ENCODE data around the gene SLC6A20. TPM values are rescaled to one million over a fixed set of nuclear protein-coding genes. Genes with fewer than 3 reads are reported as not detected.

Gene SLC6A20
- total and polyA plus RNA-seq, 2 donors = 0.42 to 2.4 TPM

- H3K27me3 ChIP-seq (ENCODE audit: control insufficient read depth in 2 of 2, insufficient read depth in 1 of 2, low read length in 1 of 2) = no peaks in the 10 kb centered on the region
- H3K36me3 ChIP-seq (ENCODE audit: control insufficient read depth in 2 of 2, insufficient read depth in 2 of 2, low read length in 1 of 2) = peaks cover 14 to 35% of the 10 kb centered on the region in 2 donors
- H3K4me3 ChIP-seq (ENCODE audit: low read length in 2 of 2) = no peak overlapping the region
- WGBS = 54% methylated on average over 3 of the region's 3 CpGs
- H3K27ac ChIP-seq (ENCODE audit: low read depth in 1 of 2, low read length in 1 of 2) = no peak overlapping the region
- DNase-seq (ENCODE audit: low read depth in 6 of 9, low spot score in 9 of 9) = no peak
- peaks cover 11 to 21% of the 10 kb centered on the region in 2 donors for H3K4me1 ChIP-seq (ENCODE audit: control insufficient read depth in 2 of 2, insufficient read depth in 2 of 2, low read length in 2 of 2)
- no peaks in the 10 kb centered on the region for H3K9me3 ChIP-seq (ENCODE audit: control insufficient read depth in 2 of 2, insufficient read depth in 1 of 2, low read length in 1 of 2)
Measured at GRCh38 chr3:45806072-45806471, 9.7 kb upstream of the SLC6A20 start.

- Histone ChIP-seq H3K4me1 (ENCODE audit: control insufficient read depth in 2 of 2, insufficient read depth in 2 of 2, low read length in 2 of 2) (peaks cover 6 to 18% of the 10 kb centered on the region in 2 donors), H3K36me3 (ENCODE audit: control insufficient read depth in 2 of 2, insufficient read depth in 2 of 2, low read length in 1 of 2) (peaks cover 12 to 30% of the 10 kb centered on the region in 2 donors), H3K27me3 (ENCODE audit: control insufficient read depth in 2 of 2, insufficient read depth in 1 of 2, low read length in 1 of 2) (peaks cover 0 to 3% of the 10 kb centered on the region in 2 donors), H3K9me3 (ENCODE audit: control insufficient read depth in 2 of 2, insufficient read depth in 1 of 2, low read length in 1 of 2) (no peaks in the 10 kb centered on the region), H3K4me3 (ENCODE audit: low read length in 2 of 2) (no peak overlapping the region), H3K27ac (ENCODE audit: low read depth in 1 of 2, low read length in 1 of 2) (no peak overlapping the region)
- WGBS = 96% methylated on average over 5 of the region's 5 CpGs
- DNase-seq (ENCODE audit: low read depth in 6 of 9, low spot score in 9 of 9) = no peak
Measured at GRCh38 chr3:45803252-45803935, 7.1 kb upstream of the SLC6A20 start.

GRCh38 chr3:45802146-45802545 lies 5.8 kb upstream of the SLC6A20 start:
- Histone ChIP-seq H3K4me1 (ENCODE audit: control insufficient read depth in 2 of 2, insufficient read depth in 2 of 2, low read length in 2 of 2) (peaks cover 0 to 11% of the 10 kb centered on the region in 2 donors), H3K27ac (ENCODE audit: low read depth in 1 of 2, low read length in 1 of 2) (no peak overlapping the region), H3K4me3 (ENCODE audit: low read length in 2 of 2) (no peak overlapping the region), H3K27me3 (ENCODE audit: control insufficient read depth in 2 of 2, insufficient read depth in 1 of 2, low read length in 1 of 2) (peaks cover 6 to 11% of the 10 kb centered on the region in 2 donors), H3K9me3 (ENCODE audit: control insufficient read depth in 2 of 2, insufficient read depth in 1 of 2, low read length in 1 of 2) (no peaks in the 10 kb centered on the region), H3K36me3 (ENCODE audit: control insufficient read depth in 2 of 2, insufficient read depth in 2 of 2, low read length in 1 of 2) (peaks cover 12 to 24% of the 10 kb centered on the region in 2 donors)
- DNase-seq (ENCODE audit: low read depth in 6 of 9, low spot score in 9 of 9) = no peak
- 97% methylated on average over 9 of the region's 9 CpGs for WGBS

- Histone ChIP-seq H3K9me3 (ENCODE audit: control insufficient read depth in 2 of 2, insufficient read depth in 1 of 2, low read length in 1 of 2) (peaks cover 0 to 3% of the 10 kb centered on the region in 2 donors), H3K36me3 (ENCODE audit: control insufficient read depth in 2 of 2, insufficient read depth in 2 of 2, low read length in 1 of 2) (peaks cover 12 to 21% of the 10 kb centered on the region in 2 donors), H3K27me3 (ENCODE audit: control insufficient read depth in 2 of 2, insufficient read depth in 1 of 2, low read length in 1 of 2) (peaks cover 12 to 26% of the 10 kb centered on the region in 2 donors), H3K4me1 (ENCODE audit: control insufficient read depth in 2 of 2, insufficient read depth in 2 of 2, low read length in 2 of 2) (peaks cover 7 to 15% of the 10 kb centered on the region in 2 donors), H3K4me3 (ENCODE audit: low read length in 2 of 2) (no peak overlapping the region), H3K27ac (ENCODE audit: low read depth in 1 of 2, low read length in 1 of 2) (no peak overlapping the region)
- DNase-seq (ENCODE audit: low read depth in 6 of 9, low spot score in 9 of 9) = no peak
- WGBS = 98% methylated on average over 4 of the region's 4 CpGs
Measured at GRCh38 chr3:45800611-45801010, 4.3 kb upstream of the SLC6A20 start.

GRCh38 chr3:45799586-45799985 lies 3.2 kb upstream of the SLC6A20 start:
- Histone ChIP-seq H3K27me3 (ENCODE audit: control insufficient read depth in 2 of 2, insufficient read depth in 1 of 2, low read length in 1 of 2) (peaks cover 18 to 37% of the 10 kb centered on the region in 2 donors), H3K4me3 (ENCODE audit: low read length in 2 of 2) (no peak overlapping the region), H3K9me3 (ENCODE audit: control insufficient read depth in 2 of 2, insufficient read depth in 1 of 2, low read length in 1 of 2) (peaks cover 0 to 3% of the 10 kb centered on the region in 2 donors), H3K27ac (ENCODE audit: low read depth in 1 of 2, low read length in 1 of 2) (no peak overlapping the region), H3K36me3 (ENCODE audit: control insufficient read depth in 2 of 2, insufficient read depth in 2 of 2, low read length in 1 of 2) (peaks cover 12 to 16% of the 10 kb centered on the region in 2 donors), H3K4me1 (ENCODE audit: control insufficient read depth in 2 of 2, insufficient read depth in 2 of 2, low read length in 2 of 2) (peaks cover 7 to 15% of the 10 kb centered on the region in 2 donors)
- DNase-seq (ENCODE audit: low read depth in 6 of 9, low spot score in 9 of 9) = no peak
- 94% methylated on average over 2 of the region's 2 CpGs for WGBS

- DNase-seq (ENCODE audit: low read depth in 6 of 9, low spot score in 9 of 9) = no peak
- H3K9me3 ChIP-seq (ENCODE audit: control insufficient read depth in 2 of 2, insufficient read depth in 1 of 2, low read length in 1 of 2) = peaks cover 0 to 3% of the 10 kb centered on the region in 2 donors
- 92% methylated on average over 4 of the region's 4 CpGs for WGBS
- H3K27ac ChIP-seq (ENCODE audit: low read depth in 1 of 2, low read length in 1 of 2) = no peak overlapping the region
- no peak overlapping the region for H3K4me3 ChIP-seq (ENCODE audit: low read length in 2 of 2)
- peaks cover 18 to 46% of the 10 kb centered on the region in 2 donors for H3K27me3 ChIP-seq (ENCODE audit: control insufficient read depth in 2 of 2, insufficient read depth in 1 of 2, low read length in 1 of 2)
- H3K36me3 ChIP-seq (ENCODE audit: control insufficient read depth in 2 of 2, insufficient read depth in 2 of 2, low read length in 1 of 2) = peaks cover 4 to 12% of the 10 kb centered on the region in 2 donors
- H3K4me1 ChIP-seq (ENCODE audit: control insufficient read depth in 2 of 2, insufficient read depth in 2 of 2, low read length in 2 of 2) = peaks cover 7 to 15% of the 10 kb centered on the region in 2 donors
Measured at GRCh38 chr3:45798034-45798433, 1.7 kb upstream of the SLC6A20 start.

- no peak for DNase-seq (ENCODE audit: low read depth in 6 of 9, low spot score in 9 of 9)
- Histone ChIP-seq H3K9me3 (ENCODE audit: control insufficient read depth in 2 of 2, insufficient read depth in 1 of 2, low read length in 1 of 2) (peaks cover 0 to 3% of the 10 kb centered on the region in 2 donors), H3K36me3 (ENCODE audit: control insufficient read depth in 2 of 2, insufficient read depth in 2 of 2, low read length in 1 of 2) (peaks cover 4 to 7% of the 10 kb centered on the region in 2 donors), H3K27me3 (ENCODE audit: control insufficient read depth in 2 of 2, insufficient read depth in 1 of 2, low read length in 1 of 2) (peaks cover 18 to 50% of the 10 kb centered on the region in 2 donors), H3K4me3 (ENCODE audit: low read length in 2 of 2) (peak overlapping the region; percentile 38 to 53), H3K4me1 (ENCODE audit: control insufficient read depth in 2 of 2, insufficient read depth in 2 of 2, low read length in 2 of 2) (peaks cover 7 to 20% of the 10 kb centered on the region in 2 donors), H3K27ac (ENCODE audit: low read depth in 1 of 2, low read length in 1 of 2) (no peak overlapping the region)
- 71% methylated on average over 13 of the region's 13 CpGs for WGBS
Measured at GRCh38 chr3:45796902-45797637, 734 bp upstream of the SLC6A20 start.

GRCh38 chr3:45795509-45795881 lies 841 bp downstream of the SLC6A20 start:
- peaks cover 0 to 3% of the 10 kb centered on the region in 2 donors for H3K9me3 ChIP-seq (ENCODE audit: control insufficient read depth in 2 of 2, insufficient read depth in 1 of 2, low read length in 1 of 2)
- 41% methylated on average over 14 of the region's 14 CpGs for WGBS
- H3K4me1 ChIP-seq (ENCODE audit: control insufficient read depth in 2 of 2, insufficient read depth in 2 of 2, low read length in 2 of 2) = peaks cover 7 to 32% of the 10 kb centered on the region in 2 donors
- H3K27ac ChIP-seq (ENCODE audit: low read depth in 1 of 2, low read length in 1 of 2) = no peak overlapping the region
- H3K36me3 ChIP-seq (ENCODE audit: control insufficient read depth in 2 of 2, insufficient read depth in 2 of 2, low read length in 1 of 2) = no peaks in the 10 kb centered on the region
- H3K27me3 ChIP-seq (ENCODE audit: control insufficient read depth in 2 of 2, insufficient read depth in 1 of 2, low read length in 1 of 2) = peaks cover 18 to 50% of the 10 kb centered on the region in 2 donors
- DNase-seq (ENCODE audit: low read depth in 6 of 9, low spot score in 9 of 9) = peak in 2 of 9 donors; percentile 21 to 60
- peak overlapping the region; percentile 38 to 53 for H3K4me3 ChIP-seq (ENCODE audit: low read length in 2 of 2)

- peaks cover 18 to 50% of the 10 kb centered on the region in 2 donors for H3K27me3 ChIP-seq (ENCODE audit: control insufficient read depth in 2 of 2, insufficient read depth in 1 of 2, low read length in 1 of 2)
- 100% methylated on average over 1 of the region's 1 CpG for WGBS
- DNase-seq (ENCODE audit: low read depth in 6 of 9, low spot score in 9 of 9) = no peak
Measured at GRCh38 chr3:45794660-45795059, 1.7 kb downstream of the SLC6A20 start.

More at GRCh38 chr3:45794660-45795059, 1.7 kb downstream of the SLC6A20 start:
- Histone ChIP-seq H3K4me1 (ENCODE audit: control insufficient read depth in 2 of 2, insufficient read depth in 2 of 2, low read length in 2 of 2) (peaks cover 7 to 35% of the 10 kb centered on the region in 2 donors), H3K9me3 (ENCODE audit: control insufficient read depth in 2 of 2, insufficient read depth in 1 of 2, low read length in 1 of 2) (peaks cover 0 to 3% of the 10 kb centered on the region in 2 donors), H3K36me3 (ENCODE audit: control insufficient read depth in 2 of 2, insufficient read depth in 2 of 2, low read length in 1 of 2) (no peaks in the 10 kb centered on the region), H3K4me3 (ENCODE audit: low read length in 2 of 2) (no peak overlapping the region), H3K27ac (ENCODE audit: low read depth in 1 of 2, low read length in 1 of 2) (no peak overlapping the region)

Measured in thymus (tissue), 11 donors.